IMR-90 (cell line): Measurements from ENCODE around the gene SH3BP4.

ENCODE experiments used
- BHLHE40 ChIP-seq: fragments of 150-350 bp; IDR thresholded peaks from 2 replicates; pipeline ENCODE4 v1.6.1; 2016; ENCODE audit warnings: mild to moderate bottlenecking, low read depth, low read length
- CEBPB ChIP-seq: IDR thresholded peaks from 2 replicates; pipeline ENCODE4 v1.6.1; 2012; ENCODE audit warnings: low read depth, low read length, improper control_type of control experiment
- CTCF ChIP-seq: conservative IDR thresholded peaks from 2 replicates; pipeline ENCODE4 v1.5.1; 2012; ENCODE audit warnings: mild to moderate bottlenecking, low read depth, low read length, improper control_type of control experiment
- POLR2A ChIP-seq: IDR thresholded peaks from 2 replicates; pipeline ENCODE4 v1.6.1; 2012; ENCODE audit warnings: mild to moderate bottlenecking, low read depth, low read length
- RCOR1 ChIP-seq: IDR thresholded peaks from 2 replicates; pipeline ENCODE4 v1.6.1; 2012; ENCODE audit warnings: mild to moderate bottlenecking, low read length, improper control_type of control experiment; ENCODE audit not compliant: insufficient replicate concordance

GRCh38 chr2:235032949-235033348, 81.1 kb downstream of the SH3BP4 start:
- TF ChIP-seq CEBPB (no peak), POLR2A (no peak), CTCF (no peak), BHLHE40 (no peak), RCOR1 (no peak)
